ENCODE measurements around the gene BEGAIN. TPM values are rescaled to one million over a fixed set of nuclear protein-coding genes. Genes with fewer than 3 reads are reported as not detected.

Gene BEGAIN
- total and polyA plus RNA-seq, 2 experiments from 2014 or later: 1.4 to 2.5 TPM

GRCh38 chr14:100569734-100570286 lies 17.4 kb downstream of the BEGAIN start:
- H3K4me2 ChIP-seq: peak overlapping the region; percentile 98
- TF ChIP-seq EZH2 (IDR thresholded peaks at IDR 0.05; ENCODE audit: borderline replicate concordance): no peak
- TF ChIP-seq CTCF (IDR thresholded peaks at IDR 0.05; ENCODE audit: poor library complexity): no peak
- TF ChIP-seq EZH2phosphoT487 (IDR thresholded peaks at IDR 0.05; ENCODE audit: low read depth, severe bottlenecking, unreplicated experiment): no peak

GRCh38 chr14:100568998-100569733 lies 18.1 kb downstream of the BEGAIN start:
- Histone ChIP-seq H3K4me2 (peak overlapping the region; percentile 98), H3K9me3 (ENCODE audit: low read depth) (no peaks in the 10 kb centered on the region), H3K4me1 (ENCODE audit: insufficient read depth) (peaks cover 11% of the 10 kb centered on the region), H4K20me1 (ENCODE audit: insufficient read depth, poor library complexity, severe bottlenecking) (no peaks in the 10 kb centered on the region), H3K79me2 (no peaks in the 10 kb centered on the region), H2AFZ (no peak overlapping the region), H3K4me3 (no peak overlapping the region), H3K27me3 (peaks cover 59% of the 10 kb centered on the region), H3K27ac (no peak overlapping the region), H3K36me3 (replicated peaks; ENCODE audit: insufficient read depth, low read depth) (no peaks in the 10 kb centered on the region), H3K9me2 (replicated peaks; ENCODE audit: insufficient read depth) (no peaks in the 10 kb centered on the region)
- 8% methylated on average over 32 of the region's 45 CpGs for WGBS (ENCODE audit: low lambda C conversion rate, missing lambda C conversion rate)
- TF ChIP-seq EZH2phosphoT487 (IDR thresholded peaks at IDR 0.05; ENCODE audit: low read depth, severe bottlenecking, unreplicated experiment) (no peak), CTCF (IDR thresholded peaks at IDR 0.05; ENCODE audit: poor library complexity) (no peak), EZH2 (IDR thresholded peaks at IDR 0.05; ENCODE audit: borderline replicate concordance) (peak; percentile 55)
- no peak for DNase-seq (ENCODE audit: low spot score)

More at GRCh38 chr14:100569734-100570286, 17.4 kb downstream of the BEGAIN start:
- WGBS (ENCODE audit: low lambda C conversion rate, missing lambda C conversion rate): 52% methylated on average over 14 of the region's 14 CpGs
- no peaks in the 10 kb centered on the region for H3K79me2 ChIP-seq
- H4K20me1 ChIP-seq (ENCODE audit: insufficient read depth, poor library complexity, severe bottlenecking): no peaks in the 10 kb centered on the region
- H3K9me2 ChIP-seq (replicated peaks; ENCODE audit: insufficient read depth): no peaks in the 10 kb centered on the region
- H3K4me1 ChIP-seq (ENCODE audit: insufficient read depth): peaks cover 11% of the 10 kb centered on the region
- H3K4me3 ChIP-seq: no peak overlapping the region
- H3K27me3 ChIP-seq: peaks cover 59% of the 10 kb centered on the region
- no peaks in the 10 kb centered on the region for H3K36me3 ChIP-seq (replicated peaks; ENCODE audit: insufficient read depth, low read depth)
- no peak overlapping the region for H2AFZ ChIP-seq
- no peak for DNase-seq (ENCODE audit: low spot score)
- no peaks in the 10 kb centered on the region for H3K9me3 ChIP-seq (ENCODE audit: low read depth)
- no peak overlapping the region for H3K27ac ChIP-seq

- no peaks in the 10 kb centered on the region for H3K79me2 ChIP-seq
- no peak overlapping the region for H3K27ac ChIP-seq
- DNase-seq (ENCODE audit: low spot score): no peak
- H3K36me3 ChIP-seq (replicated peaks; ENCODE audit: insufficient read depth, low read depth): no peaks in the 10 kb centered on the region
- peak overlapping the region; percentile 98 for H3K4me2 ChIP-seq
- peak overlapping the region; percentile 45 for H2AFZ ChIP-seq
- TF ChIP-seq CTCF (IDR thresholded peaks at IDR 0.05; ENCODE audit: poor library complexity) (no peak), EZH2phosphoT487 (IDR thresholded peaks at IDR 0.05; ENCODE audit: low read depth, severe bottlenecking, unreplicated experiment) (peak; percentile 85), EZH2 (IDR thresholded peaks at IDR 0.05; ENCODE audit: borderline replicate concordance) (peak; percentile 91)
- H3K9me2 ChIP-seq (replicated peaks; ENCODE audit: insufficient read depth): no peaks in the 10 kb centered on the region
- WGBS (ENCODE audit: low lambda C conversion rate, missing lambda C conversion rate): under 1% methylated on average over 34 of the region's 100 CpGs
- H3K4me1 ChIP-seq (ENCODE audit: insufficient read depth): peaks cover 11% of the 10 kb centered on the region
- H3K27me3 ChIP-seq: peaks cover 55% of the 10 kb centered on the region
- peak overlapping the region; percentile 36 for H3K4me3 ChIP-seq
- no peaks in the 10 kb centered on the region for H4K20me1 ChIP-seq (ENCODE audit: insufficient read depth, poor library complexity, severe bottlenecking)
- no peaks in the 10 kb centered on the region for H3K9me3 ChIP-seq (ENCODE audit: low read depth)
These were observed 18.8 kb downstream of the BEGAIN start for GRCh38 chr14:100568164-100568997.

Data from hepatocyte (in vitro differentiated cells).